DMS153 (cell line): ENCODE results near the gene CRHBP.
"Not testable (repeated sequence)": the region's sequence is repeated elsewhere in the genome, so short reads cannot be mapped to it uniquely, and the experiment has no call there.

Experiments
- DNase-seq: peaks from one replicate; lab custom pipeline; 2025; lab: John Stamatoyannopoulos, UW

CRHBP gene

GRCh38 chr5:76958991-76959767 is 6.3 kb downstream of the CRHBP start:
- no peak for DNase-seq

GRCh38 chr5:76960004-76960625 is 7.3 kb downstream of the CRHBP start:
- DNase-seq, result no peak

- no peak for DNase-seq
Measured at GRCh38 chr5:76964060-76964459, 11.2 kb downstream of the CRHBP start.

GRCh38 chr5:76971511-76971910 is 18.7 kb downstream of the CRHBP start:
- no peak for DNase-seq

GRCh38 chr5:76972689-76973088 is 19.8 kb downstream of the CRHBP start:
- no peak for DNase-seq

GRCh38 chr5:76974785-76975184 is 21.9 kb downstream of the CRHBP start:
- no peak for DNase-seq

- DNase-seq, result no peak
Measured at GRCh38 chr5:76978869-76979268, 26.0 kb downstream of the CRHBP start.

- no peak for DNase-seq
Measured at GRCh38 chr5:76980518-76981144, 27.8 kb downstream of the CRHBP start.

- no peak for DNase-seq
Measured at GRCh38 chr5:76982450-76982849, 29.6 kb downstream of the CRHBP start.

DNA sequence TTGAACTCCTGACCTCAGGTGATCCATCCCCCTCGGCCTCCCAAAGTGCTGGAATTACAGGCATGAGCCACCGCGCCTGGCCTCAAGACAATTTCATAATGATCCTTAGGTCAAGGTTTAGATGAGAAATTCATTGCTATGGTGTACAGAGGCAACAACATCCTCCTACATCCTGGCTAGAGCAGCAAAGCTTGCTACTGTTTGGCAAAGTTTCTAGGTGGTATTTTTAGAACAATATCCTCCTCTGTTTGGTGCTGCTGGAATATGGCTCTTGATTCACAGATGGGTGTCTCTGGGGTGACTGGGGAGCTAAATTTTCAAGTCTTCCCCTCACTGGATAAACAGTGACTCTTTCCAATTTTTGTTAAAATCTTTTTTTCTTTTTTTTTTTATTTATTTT is 30.6 kb downstream of the CRHBP start:
- DNase-seq, result no peak

GRCh38 chr5:76986825-76987526 is 34.1 kb downstream of the CRHBP start:
- peak; percentile 15 for DNase-seq

GRCh38 chr5:76990899-76991459 is 38.1 kb downstream of the CRHBP start:
- no peak for DNase-seq

- DNase-seq, result not testable (repeated sequence)
Measured at GRCh38 chr5:76993436-76993835, 40.6 kb downstream of the CRHBP start.

DNA sequence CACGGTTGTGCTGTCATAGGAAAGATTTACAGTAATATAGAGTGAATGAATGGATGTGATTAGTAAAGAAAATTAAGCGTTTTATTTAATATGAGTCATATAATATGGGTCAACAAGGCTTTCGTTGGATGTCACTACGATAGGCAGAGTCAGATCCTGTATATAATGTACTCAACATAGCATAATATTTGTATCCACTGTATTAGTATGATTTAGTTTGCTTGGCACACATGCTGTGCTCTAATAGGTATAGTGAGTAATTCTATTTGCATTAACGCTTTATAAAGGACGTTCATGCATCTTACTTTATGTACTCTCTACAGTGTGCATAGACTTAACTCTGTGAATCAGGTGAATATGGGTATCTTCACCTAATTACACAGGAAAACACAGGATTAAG is 41.5 kb downstream of the CRHBP start:
- no peak for DNase-seq

GRCh38 chr5:76998251-76998650 is 45.4 kb downstream of the CRHBP start:
- DNase-seq, result not testable (repeated sequence)

GRCh38 chr5:76999451-76999850 is 46.6 kb downstream of the CRHBP start:
- DNase-seq, result no peak

- no peak for DNase-seq
Measured at GRCh38 chr5:77003246-77003645, 50.4 kb downstream of the CRHBP start.

DNA sequence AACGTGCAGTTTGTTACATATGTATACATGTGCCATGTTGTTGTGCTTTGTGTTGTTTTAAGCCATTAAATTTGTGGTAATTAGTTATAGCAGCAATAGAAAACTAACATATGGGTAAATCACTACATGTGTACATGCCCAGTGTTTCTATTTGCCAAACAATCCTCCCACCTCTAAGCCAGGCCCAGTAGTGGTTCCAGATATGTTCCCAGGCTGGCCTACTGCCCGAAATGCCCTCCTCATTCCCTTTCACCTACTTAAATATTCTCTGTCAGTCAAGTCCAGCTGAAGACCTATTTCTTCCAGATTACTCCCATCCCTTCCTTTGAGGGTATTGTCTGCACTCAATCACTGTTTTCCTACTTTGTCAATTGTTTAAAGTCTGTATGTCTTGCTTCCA is 53.3 kb downstream of the CRHBP start:
- no peak for DNase-seq

- no peak for DNase-seq
Measured at GRCh38 chr5:77008413-77008812, 55.6 kb downstream of the CRHBP start.

DNA sequence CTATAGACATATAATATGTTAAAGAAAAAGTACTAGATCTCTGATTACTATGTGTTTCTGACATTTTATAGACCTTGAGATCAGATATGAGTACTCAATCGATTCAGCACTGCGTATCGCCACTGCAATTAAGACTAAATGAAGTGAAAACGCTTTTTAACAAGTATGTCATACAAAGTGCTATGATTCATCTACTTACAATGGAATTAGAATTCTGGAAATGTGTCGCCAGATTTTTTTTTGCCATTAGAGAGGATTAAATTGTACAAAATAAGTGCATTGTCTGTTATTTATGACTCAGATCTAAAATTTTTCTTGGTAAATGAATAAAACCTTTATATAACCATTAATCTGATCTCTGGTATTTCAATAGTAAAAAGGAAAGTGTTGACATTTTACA is 57.4 kb downstream of the CRHBP start:
- no peak for DNase-seq

- no peak for DNase-seq
Measured at GRCh38 chr5:77011498-77011897, 58.7 kb downstream of the CRHBP start.

DNA sequence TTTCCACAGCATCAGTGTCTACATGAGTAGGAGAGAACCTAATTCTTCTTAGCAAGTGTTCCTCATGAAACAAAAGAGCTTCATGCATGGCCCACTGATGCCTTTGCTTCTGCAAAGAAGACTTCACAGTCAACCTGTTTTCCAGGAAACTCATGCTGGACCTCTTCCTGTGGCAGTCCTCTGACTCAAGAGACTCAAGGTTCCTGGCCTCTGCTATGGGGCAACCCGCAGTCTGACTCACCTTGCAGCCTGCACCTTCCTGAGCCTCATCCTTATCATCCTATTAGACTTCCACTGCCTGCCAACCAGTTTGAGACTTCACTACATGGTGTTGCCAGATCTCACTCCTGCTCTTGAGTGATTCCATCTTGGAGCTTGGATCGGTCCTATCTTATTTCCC is 59.8 kb downstream of the CRHBP start:
- DNase-seq, result no peak
